ENCODE measurements around the gene TNFRSF13B.
A peak's percentile ranks its signal among the peaks of the same experiment; 100 is the strongest.
"Not testable (repeated sequence)": the region's sequence is repeated elsewhere in the genome, so short reads cannot be mapped to it uniquely, and the experiment has no call there.

Gene TNFRSF13B

DNA sequence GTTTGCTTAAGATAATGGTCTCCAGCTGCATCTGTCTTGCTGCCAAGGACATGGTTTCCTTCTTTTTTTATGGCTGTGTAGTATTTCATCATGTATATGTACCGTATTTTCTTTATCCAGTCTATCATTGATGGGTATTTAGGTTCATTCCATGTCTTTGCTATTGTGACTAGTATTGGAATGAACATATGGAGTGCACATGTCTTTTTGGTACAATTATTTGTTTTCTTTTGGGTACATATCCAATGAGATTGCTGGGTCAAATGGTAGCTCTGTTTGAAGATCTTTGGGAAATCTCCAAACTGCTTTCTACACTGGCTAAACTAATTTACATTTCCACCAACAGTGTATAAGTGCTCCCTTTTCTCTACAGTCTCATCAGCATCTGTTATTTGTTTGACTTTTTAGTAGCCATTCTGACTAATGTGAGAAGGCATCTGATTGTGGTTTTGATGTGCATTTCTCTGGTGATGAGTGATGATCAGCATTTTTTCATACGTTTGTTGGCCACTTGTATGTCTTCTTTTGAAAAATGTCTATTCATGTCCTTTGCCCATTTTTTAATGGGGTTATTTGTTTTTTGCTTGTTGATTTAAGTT is 66.2 kb downstream of the TNFRSF13B start:
- WGBS (ENCODE audit: extremely low coverage, insufficient coverage, low lambda C conversion rate) = no CpG with 5 or more reads among the region's 2 CpGs
- no peaks in the 10 kb centered on the region for H3K4me1 ChIP-seq (ENCODE audit: control insufficient read depth, low read depth, low read length)
- no peak overlapping the region for H2BK15ac ChIP-seq (replicated peaks; ENCODE audit: low read depth)
- no peak overlapping the region for H4K8ac ChIP-seq (ENCODE audit: low read depth, low read length)
- H3K79me2 ChIP-seq (ENCODE audit: control insufficient read depth, insufficient read depth, low read length) = no peaks in the 10 kb centered on the region
- H2BK120ac ChIP-seq (ENCODE audit: low read depth, low read length) = no peak overlapping the region
- H4K5ac ChIP-seq (ENCODE audit: low read length) = no peak overlapping the region
- no peaks in the 10 kb centered on the region for H3K79me1 ChIP-seq (ENCODE audit: low read length)
- H3K23ac ChIP-seq (ENCODE audit: low read length) = no peak overlapping the region
- no peak for DNase-seq
- no peak overlapping the region for H3K56ac ChIP-seq (ENCODE audit: low read length)
- no peak overlapping the region for H2AK5ac ChIP-seq (ENCODE audit: low read length)
- no peak overlapping the region for H2BK5ac ChIP-seq (ENCODE audit: low read length)
- H3K4ac ChIP-seq (ENCODE audit: low read depth, low read length) = no peak overlapping the region
- H3K4me3 ChIP-seq (ENCODE audit: low read length) = no peak overlapping the region
- no peak overlapping the region for H3K4me2 ChIP-seq (ENCODE audit: low read length)
- H3K27me3 ChIP-seq (ENCODE audit: insufficient read depth, low read length, poor library complexity) = no peaks in the 10 kb centered on the region
- no peak overlapping the region for H3K9ac ChIP-seq (ENCODE audit: low read length)
- H3K36me3 ChIP-seq (ENCODE audit: control insufficient read depth, insufficient read depth, low read length) = no peaks in the 10 kb centered on the region
- no peak overlapping the region for H3K27ac ChIP-seq (ENCODE audit: low read depth, low read length)
- no peak overlapping the region for H3K18ac ChIP-seq (ENCODE audit: low read length)

DNA sequence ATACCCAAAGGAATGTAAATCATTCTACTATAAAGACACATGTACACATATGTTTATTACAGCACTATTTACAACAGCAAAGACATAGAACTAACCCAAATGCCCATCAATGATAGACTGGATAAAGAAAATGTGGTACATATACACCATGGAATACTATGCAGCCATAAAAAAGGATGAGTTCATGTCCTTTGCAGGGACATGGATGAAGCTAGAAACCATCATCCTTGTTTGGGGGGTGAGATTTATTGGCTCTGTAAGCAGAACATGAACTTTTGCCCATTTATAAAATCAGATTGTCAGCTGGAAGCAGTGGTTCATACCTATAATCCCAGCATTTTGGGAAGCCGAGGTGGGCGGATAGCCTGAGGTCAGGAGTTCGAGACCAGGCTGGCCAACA is 68.8 kb downstream of the TNFRSF13B start:
- H3K4ac ChIP-seq (ENCODE audit: low read depth, low read length); H2BK5ac ChIP-seq (ENCODE audit: low read length); H3K4me1 ChIP-seq (ENCODE audit: control insufficient read depth, low read depth, low read length); H2BK15ac ChIP-seq (replicated peaks; ENCODE audit: low read depth); H3K23ac ChIP-seq (ENCODE audit: low read length); H3K27ac ChIP-seq (ENCODE audit: low read depth, low read length); H3K18ac ChIP-seq (ENCODE audit: low read length); H3K4me2 ChIP-seq (ENCODE audit: low read length); DNase-seq; H3K9ac ChIP-seq (ENCODE audit: low read length); H4K8ac ChIP-seq (ENCODE audit: low read depth, low read length); H3K4me3 ChIP-seq (ENCODE audit: low read length); H3K79me2 ChIP-seq (ENCODE audit: control insufficient read depth, insufficient read depth, low read length); H3K36me3 ChIP-seq (ENCODE audit: control insufficient read depth, insufficient read depth, low read length); H2AK5ac ChIP-seq (ENCODE audit: low read length); H3K27me3 ChIP-seq (ENCODE audit: insufficient read depth, low read length, poor library complexity); H3K56ac ChIP-seq (ENCODE audit: low read length); H4K5ac ChIP-seq (ENCODE audit: low read length); H2BK120ac ChIP-seq (ENCODE audit: low read depth, low read length); H3K79me1 ChIP-seq (ENCODE audit: low read length): not testable (repeated sequence)
- no CpG with 5 or more reads among the region's 3 CpGs for WGBS (ENCODE audit: extremely low coverage, insufficient coverage, low lambda C conversion rate)

DNA sequence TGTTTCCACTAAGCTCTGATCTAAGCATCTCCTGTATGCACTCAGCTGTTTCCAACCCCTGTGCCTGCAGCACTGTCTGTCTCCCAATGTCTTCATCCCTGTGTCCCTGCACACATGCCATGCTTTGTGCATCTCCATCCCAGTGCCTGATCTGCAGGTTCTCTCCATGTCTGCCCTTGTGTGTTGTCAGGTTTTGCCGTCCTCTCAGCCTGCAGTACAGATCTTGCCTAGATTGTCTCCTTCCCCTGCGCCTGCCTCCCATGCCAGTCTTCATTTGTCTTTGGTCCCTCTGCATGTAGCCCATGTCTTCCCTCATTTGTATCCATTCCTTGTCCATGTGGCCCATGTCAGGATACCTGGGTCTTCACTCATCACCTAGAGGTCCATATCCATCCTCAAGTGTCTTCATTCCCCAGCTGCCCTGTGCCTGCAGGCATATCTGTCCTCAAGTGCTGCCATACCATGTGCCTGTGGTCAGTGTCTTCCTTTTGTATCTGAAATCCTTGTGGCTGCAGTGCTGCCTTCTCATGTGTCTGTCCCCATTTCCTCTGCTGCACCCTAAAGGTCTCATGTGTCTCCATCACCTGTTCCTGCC is 71.5 kb downstream of the TNFRSF13B start:
- Histone ChIP-seq H3K79me2 (ENCODE audit: control insufficient read depth, insufficient read depth, low read length) (no peaks in the 10 kb centered on the region), H3K23ac (ENCODE audit: low read length) (peak overlapping the region; percentile 85), H3K4me2 (ENCODE audit: low read length) (no peak overlapping the region), H2BK5ac (ENCODE audit: low read length) (no peak overlapping the region), H2BK15ac (replicated peaks; ENCODE audit: low read depth) (no peak overlapping the region), H3K4ac (ENCODE audit: low read depth, low read length) (no peak overlapping the region), H2AK5ac (ENCODE audit: low read length) (no peak overlapping the region), H2BK120ac (ENCODE audit: low read depth, low read length) (no peak overlapping the region), H3K4me1 (ENCODE audit: control insufficient read depth, low read depth, low read length) (no peaks in the 10 kb centered on the region), H3K4me3 (ENCODE audit: low read length) (no peak overlapping the region), H4K5ac (ENCODE audit: low read length) (no peak overlapping the region), H3K18ac (ENCODE audit: low read length) (no peak overlapping the region), H4K8ac (ENCODE audit: low read depth, low read length) (no peak overlapping the region), H3K36me3 (ENCODE audit: control insufficient read depth, insufficient read depth, low read length) (no peaks in the 10 kb centered on the region), H3K56ac (ENCODE audit: low read length) (peak overlapping the region; percentile 36), H3K27me3 (ENCODE audit: insufficient read depth, low read length, poor library complexity) (no peaks in the 10 kb centered on the region), H3K27ac (ENCODE audit: low read depth, low read length) (no peak overlapping the region), H3K79me1 (ENCODE audit: low read length) (no peaks in the 10 kb centered on the region), H3K9ac (ENCODE audit: low read length) (no peak overlapping the region)
- no peak for DNase-seq
- no CpG with 5 or more reads among the region's 2 CpGs for WGBS (ENCODE audit: extremely low coverage, insufficient coverage, low lambda C conversion rate)

DNA sequence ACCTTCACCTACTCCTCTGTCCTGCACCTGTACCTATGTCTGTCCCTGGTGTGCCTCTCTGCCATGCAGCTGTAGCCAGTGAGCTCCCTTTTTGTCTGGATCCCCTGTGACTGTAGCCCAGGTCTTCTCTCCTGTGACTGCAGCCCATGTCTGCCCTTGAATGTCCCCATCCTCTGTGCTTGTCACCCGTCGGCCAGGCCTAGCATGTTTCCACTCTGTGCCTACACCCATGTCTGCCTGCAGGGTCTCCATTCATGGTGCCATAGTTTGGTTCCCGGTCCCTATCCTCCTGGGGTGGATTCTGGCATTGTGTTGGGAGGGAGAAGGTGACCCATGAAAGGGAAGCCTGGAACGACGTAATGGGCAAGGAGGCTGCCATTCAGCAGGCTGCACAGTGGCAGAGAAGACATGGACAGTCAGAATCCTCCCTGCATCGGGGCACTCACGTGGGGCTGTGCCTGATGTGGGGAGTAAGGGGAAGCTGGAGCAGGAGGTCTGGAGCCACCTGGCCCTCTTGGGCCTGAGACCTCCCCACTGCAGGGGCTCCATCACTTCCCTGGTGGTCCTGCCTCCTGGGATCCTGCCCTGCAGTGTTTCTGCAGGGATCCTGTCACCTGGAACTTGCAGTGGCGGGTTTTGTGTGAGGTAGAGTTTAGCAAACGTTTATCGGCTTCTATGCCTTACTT is 74.6 kb downstream of the TNFRSF13B start:
- not testable (repeated sequence) for H3K36me3 ChIP-seq (ENCODE audit: control insufficient read depth, insufficient read depth, low read length); H3K4me2 ChIP-seq (ENCODE audit: low read length); H4K8ac ChIP-seq (ENCODE audit: low read depth, low read length); H3K4me1 ChIP-seq (ENCODE audit: control insufficient read depth, low read depth, low read length); DNase-seq; H3K79me1 ChIP-seq (ENCODE audit: low read length); H3K4ac ChIP-seq (ENCODE audit: low read depth, low read length); H4K5ac ChIP-seq (ENCODE audit: low read length); H2BK5ac ChIP-seq (ENCODE audit: low read length); H3K23ac ChIP-seq (ENCODE audit: low read length); H2AK5ac ChIP-seq (ENCODE audit: low read length); H2BK120ac ChIP-seq (ENCODE audit: low read depth, low read length); H2BK15ac ChIP-seq (replicated peaks; ENCODE audit: low read depth); H3K27ac ChIP-seq (ENCODE audit: low read depth, low read length); H3K18ac ChIP-seq (ENCODE audit: low read length); H3K56ac ChIP-seq (ENCODE audit: low read length); H3K4me3 ChIP-seq (ENCODE audit: low read length); H3K27me3 ChIP-seq (ENCODE audit: insufficient read depth, low read length, poor library complexity); H3K9ac ChIP-seq (ENCODE audit: low read length); H3K79me2 ChIP-seq (ENCODE audit: control insufficient read depth, insufficient read depth, low read length)
- WGBS (ENCODE audit: extremely low coverage, insufficient coverage, low lambda C conversion rate) = no CpG with 5 or more reads among the region's 10 CpGs

DNA sequence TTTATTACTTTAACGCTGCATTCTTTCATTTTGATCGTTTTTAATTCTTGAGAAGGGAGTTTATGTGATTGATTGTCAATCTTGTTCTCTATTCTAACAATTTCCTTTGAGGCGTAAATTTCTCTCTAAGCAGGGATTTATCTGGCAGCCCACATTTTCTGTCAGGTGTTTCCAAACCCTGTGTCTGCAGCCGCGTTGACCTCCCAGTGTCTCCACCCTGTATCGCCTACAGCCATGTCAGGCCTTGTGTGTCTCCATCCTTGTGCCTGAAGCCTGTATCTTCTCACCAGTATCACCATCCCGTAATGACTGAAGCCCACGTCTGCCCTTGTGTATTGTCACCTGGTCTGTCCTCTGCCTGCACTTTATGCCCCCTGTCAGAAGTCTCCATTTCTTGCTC is 75.7 kb downstream of the TNFRSF13B start:
- not testable (repeated sequence) for H3K9ac ChIP-seq (ENCODE audit: low read length); H4K8ac ChIP-seq (ENCODE audit: low read depth, low read length); H3K36me3 ChIP-seq (ENCODE audit: control insufficient read depth, insufficient read depth, low read length); H3K79me2 ChIP-seq (ENCODE audit: control insufficient read depth, insufficient read depth, low read length); H3K4me2 ChIP-seq (ENCODE audit: low read length); H2AK5ac ChIP-seq (ENCODE audit: low read length); H4K5ac ChIP-seq (ENCODE audit: low read length); H3K27ac ChIP-seq (ENCODE audit: low read depth, low read length); DNase-seq; H3K79me1 ChIP-seq (ENCODE audit: low read length); H3K18ac ChIP-seq (ENCODE audit: low read length); H2BK5ac ChIP-seq (ENCODE audit: low read length); H3K23ac ChIP-seq (ENCODE audit: low read length); H3K4ac ChIP-seq (ENCODE audit: low read depth, low read length); H2BK120ac ChIP-seq (ENCODE audit: low read depth, low read length); H2BK15ac ChIP-seq (replicated peaks; ENCODE audit: low read depth); H3K4me3 ChIP-seq (ENCODE audit: low read length); H3K4me1 ChIP-seq (ENCODE audit: control insufficient read depth, low read depth, low read length); H3K27me3 ChIP-seq (ENCODE audit: insufficient read depth, low read length, poor library complexity); H3K56ac ChIP-seq (ENCODE audit: low read length)
- WGBS (ENCODE audit: extremely low coverage, insufficient coverage, low lambda C conversion rate) = no CpG with 5 or more reads among the region's 8 CpGs
